Fibroblast of mammary gland (primary cell): Measurements from ENCODE around the gene CCSER1.

Source experiments
- DNase-seq: peaks from one replicate; pipeline ENCODE4 v3.0.0-alpha.2; 2010; ENCODE audit warnings: low read depth
- H3K4me3 ChIP-seq: 2 replicates; pipeline ENCODE4 v1.5.1; 2011; ENCODE audit warnings: low read depth, mild to moderate bottlenecking, low read length, moderate library complexity; ENCODE audit not compliant: control insufficient read depth
- CTCF ChIP-seq: conservative IDR thresholded peaks from 2 replicates; pipeline ENCODE4 v1.5.1; 2011; ENCODE audit warnings: low read depth, low read length, inconsistent platforms; ENCODE audit not compliant: control insufficient read depth, insufficient read depth

The CCSER1 gene

GRCh38 chr4:90718931-90719330, 591.7 kb downstream of the CCSER1 start:
- TF ChIP-seq CTCF, result no peak
- no peak for DNase-seq
- no peak overlapping the region for H3K4me3 ChIP-seq

GRCh38 chr4:90727938-90728337, 600.7 kb downstream of the CCSER1 start:
- DNase-seq, result no peak
- no peak overlapping the region for H3K4me3 ChIP-seq
- TF ChIP-seq CTCF, result no peak

DNA sequence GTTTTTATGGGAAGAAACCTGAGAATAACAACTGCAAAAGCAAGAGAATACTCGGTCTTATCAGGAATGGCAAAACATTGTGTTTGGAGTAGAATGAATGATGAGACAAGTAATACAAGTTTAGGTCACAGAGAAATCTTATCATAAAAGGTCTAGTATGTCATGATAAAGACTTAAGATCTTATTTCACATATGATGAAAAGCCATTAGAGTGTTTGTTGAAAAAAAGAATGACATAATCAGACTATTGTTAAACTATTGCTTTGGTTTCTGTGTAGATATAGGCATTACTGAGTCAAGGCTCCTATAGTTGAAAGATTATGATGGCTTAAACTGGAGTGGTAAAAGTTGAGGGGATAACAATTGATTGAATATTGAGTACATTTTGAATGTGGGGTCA, 603.6 kb downstream of the CCSER1 start:
- TF ChIP-seq CTCF, result no peak
- no peak for DNase-seq
- H3K4me3 ChIP-seq, result no peak overlapping the region

DNA sequence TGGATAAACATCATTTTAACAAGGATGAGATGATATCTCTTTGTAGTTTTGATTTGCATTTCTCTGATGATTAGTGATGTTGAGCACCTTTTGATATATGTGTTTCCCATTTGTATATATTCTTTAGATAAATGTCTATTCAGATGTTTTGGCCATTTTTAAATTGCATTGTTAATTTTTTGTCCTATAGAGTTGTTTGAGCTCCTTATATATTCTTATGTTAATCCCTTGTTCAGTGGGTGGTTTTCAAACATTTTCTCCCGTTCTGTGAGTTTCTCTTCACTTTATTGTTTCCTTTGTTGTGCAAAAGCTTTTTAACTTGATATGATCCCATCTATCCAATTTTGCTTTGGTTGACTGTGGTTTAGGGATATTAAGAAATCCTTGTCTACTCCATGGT, 606.0 kb downstream of the CCSER1 start:
- TF ChIP-seq CTCF, result no peak
- H3K4me3 ChIP-seq, result no peak overlapping the region
- DNase-seq, result no peak

DNA sequence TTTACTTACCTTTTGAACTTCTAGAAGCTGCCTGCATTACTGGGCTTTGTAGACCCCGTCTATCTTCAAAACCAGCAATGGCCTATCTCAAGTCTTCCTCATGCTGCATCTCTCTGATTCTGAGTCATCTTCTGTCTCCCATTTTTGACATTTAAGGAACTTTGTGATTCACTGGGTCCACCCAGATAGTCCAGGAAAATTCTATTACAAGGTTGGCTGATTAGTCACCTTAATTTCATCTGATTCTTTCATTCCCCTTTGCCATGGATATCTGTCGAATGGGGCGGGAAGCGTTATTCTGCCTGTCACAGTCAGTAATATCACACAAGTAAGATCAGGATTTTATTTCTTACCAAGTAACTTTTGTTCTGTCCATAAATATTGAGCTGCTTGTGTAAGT, 618.0 kb downstream of the CCSER1 start:
- DNase-seq, result no peak
- TF ChIP-seq CTCF, result no peak
- H3K4me3 ChIP-seq, result no peak overlapping the region

DNA sequence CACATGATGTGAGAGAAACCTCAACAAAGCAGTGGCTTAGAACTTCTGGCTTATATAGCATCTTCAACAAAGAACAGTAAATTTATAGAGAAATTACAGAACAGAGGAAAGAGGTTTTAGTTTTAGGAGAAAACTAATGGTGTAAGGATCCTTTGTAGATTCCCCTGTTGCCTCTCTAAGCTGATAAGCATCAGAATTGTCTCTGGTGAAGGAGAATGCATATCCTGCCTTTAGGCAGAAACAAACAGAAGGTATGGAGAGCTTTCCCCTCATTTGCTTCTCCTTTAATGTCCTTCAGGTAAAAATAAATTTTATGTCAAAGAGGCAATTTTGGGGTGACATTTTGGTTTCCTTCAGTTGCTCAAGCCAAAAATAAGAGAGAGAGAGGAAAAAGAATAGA, 625.9 kb downstream of the CCSER1 start:
- no peak for DNase-seq
- no peak for TF ChIP-seq CTCF
- H3K4me3 ChIP-seq, result no peak overlapping the region

GRCh38 chr4:90757534-90758060, 630.4 kb downstream of the CCSER1 start:
- TF ChIP-seq CTCF, result no peak
- no peak overlapping the region for H3K4me3 ChIP-seq
- DNase-seq, result no peak
